HepG2 (cell line): ENCODE measurements around the gene TLN1.

Experiments used
- ATF6 ChIP-seq: sonication (generic); formaldehyde crosslinking; conservative IDR thresholded peaks from 2 replicates; pipeline ENCODE4 v1.4.0; 2020; ENCODE audit warnings: missing genetic modification reagents
- CTCF ChIP-seq: sonication (generic); formaldehyde crosslinking; IDR thresholded peaks from 2 replicates; pipeline ENCODE4 v1.5.0; 2020; ENCODE audit warnings: mild to moderate bottlenecking, missing genetic modification reagents, moderate library complexity
- DNMT3B ChIP-seq: conservative IDR thresholded peaks from 2 replicates; pipeline ENCODE4 v1.6.1; 2016; ENCODE audit warnings: missing biosample characterization, control low read depth
- EZH2 ChIP-seq: conservative IDR thresholded peaks from 2 replicates; pipeline ENCODE4 v1.6.1; 2012; ENCODE audit warnings: mild to moderate bottlenecking, low read depth, low read length, moderate library complexity
- FOXM1 ChIP-seq: sonication (generic); formaldehyde crosslinking; IDR thresholded peaks from 2 replicates; pipeline ENCODE4 v1.5.0; 2020; ENCODE audit warnings: missing genetic modification reagents
- HDAC1 ChIP-seq: sonication (generic); formaldehyde crosslinking; IDR thresholded peaks from 2 replicates; pipeline ENCODE4 v1.5.1; 2020; ENCODE audit warnings: mild to moderate bottlenecking, missing genetic modification reagents
- IRF9 ChIP-seq: sonication (generic); formaldehyde crosslinking; IDR thresholded peaks from 2 replicates; pipeline ENCODE4 v1.8.0; 2022; ENCODE audit warnings: missing genetic modification reagents, mild to moderate bottlenecking, borderline replicate concordance
- MED1 ChIP-seq: sonication (generic); formaldehyde crosslinking; IDR thresholded peaks from 2 replicates; pipeline ENCODE4 v1.4.0; 2020; ENCODE audit warnings: missing genetic modification reagents
- PCBP1 ChIP-seq: fragments of 200-400 bp; formaldehyde crosslinking; IDR thresholded peaks from 2 replicates; pipeline ENCODE4 v1.6.1; 2017; ENCODE audit warnings: mild to moderate bottlenecking, low read depth, low read length, borderline replicate concordance
- POLR2AphosphoS5 ChIP-seq: IDR thresholded peaks from 2 replicates; pipeline ENCODE4 v1.6.1; 2012; ENCODE audit warnings: low read depth, low read length
- TBL1XR1 ChIP-seq: fragments of 150-350 bp; IDR thresholded peaks from 2 replicates; pipeline ENCODE4 v1.6.1; 2014; ENCODE audit warnings: borderline replicate concordance, low read length; ENCODE audit not compliant: partially characterized antibody
- ZNF205 ChIP-seq: IDR thresholded peaks from 2 replicates; pipeline ENCODE4 v1.6.1; 2018; ENCODE audit warnings: missing biosample characterization, missing genetic modification reagents
- ZNF232 ChIP-seq: sonication (generic); formaldehyde crosslinking; IDR thresholded peaks from 2 replicates; pipeline ENCODE4 v1.4.0; 2020; ENCODE audit warnings: missing genetic modification reagents, borderline replicate concordance

GRCh38 chr9:35781066-35781465, 49.1 kb upstream of the TLN1 start:
- TF ChIP-seq PCBP1, result no peak
- TF ChIP-seq FOXM1 (CRISPR knock-in tag), result no peak
- TF ChIP-seq MED1 (CRISPR knock-in tag), result no peak
- no peak for TF ChIP-seq IRF9 (CRISPR knock-in tag)
- no peak for TF ChIP-seq TBL1XR1
- TF ChIP-seq ATF6 (CRISPR knock-in tag), result no peak
- no peak for TF ChIP-seq CTCF (CRISPR knock-in tag)
- TF ChIP-seq ZNF232, result no peak
- TF ChIP-seq ZNF205, result no peak
- TF ChIP-seq EZH2, result no peak
- no peak for TF ChIP-seq DNMT3B (CRISPR knock-in tag)
- TF ChIP-seq HDAC1 (CRISPR knock-in tag), result no peak
- no peak for TF ChIP-seq POLR2AphosphoS5
